B cell (primary cell): ENCODE measurements around the gene PIM3.

Experiments used
- CTCF ChIP-seq: fragments of 200-600 bp; IDR thresholded peaks from one replicate; pipeline ENCODE4 v1.8.0; 2022; ENCODE audit warnings: antibody characterized with exemption, mild to moderate bottlenecking
- EZH2 ChIP-seq: IDR thresholded peaks from 2 replicates; pipeline ENCODE4 v1.6.1; 2012; ENCODE audit warnings: borderline replicate concordance, low read depth, mild to moderate bottlenecking, moderate library complexity, low read length; ENCODE audit not compliant: insufficient read depth, poor library complexity, severe bottlenecking

- no peak for TF ChIP-seq EZH2
- no peak for TF ChIP-seq CTCF
Measured at GRCh38 chr22:49953027-49953679, 7.4 kb upstream of the PIM3 start.
